GM08714 (cell line): Measurements from ENCODE around the gene DIP2A.
"Not testable (repeated sequence)": the region's sequence is repeated elsewhere in the genome, so short reads cannot be mapped to it uniquely, and the experiment has no call there.

Experiments
- H3K4me3 ChIP-seq: fragments of 200-500 bp; sonication (Bioruptor generic); 2 replicates; pipeline ENCODE4 v1.5.1; 2014; ENCODE audit warnings: mild to moderate bottlenecking, low read length, inconsistent platforms
- ZNF274 ChIP-seq: IDR thresholded peaks from 2 replicates; pipeline ENCODE4 v1.6.1; 2012; ENCODE audit warnings: mild to moderate bottlenecking, low read depth, low read length

The DIP2A gene

DNA sequence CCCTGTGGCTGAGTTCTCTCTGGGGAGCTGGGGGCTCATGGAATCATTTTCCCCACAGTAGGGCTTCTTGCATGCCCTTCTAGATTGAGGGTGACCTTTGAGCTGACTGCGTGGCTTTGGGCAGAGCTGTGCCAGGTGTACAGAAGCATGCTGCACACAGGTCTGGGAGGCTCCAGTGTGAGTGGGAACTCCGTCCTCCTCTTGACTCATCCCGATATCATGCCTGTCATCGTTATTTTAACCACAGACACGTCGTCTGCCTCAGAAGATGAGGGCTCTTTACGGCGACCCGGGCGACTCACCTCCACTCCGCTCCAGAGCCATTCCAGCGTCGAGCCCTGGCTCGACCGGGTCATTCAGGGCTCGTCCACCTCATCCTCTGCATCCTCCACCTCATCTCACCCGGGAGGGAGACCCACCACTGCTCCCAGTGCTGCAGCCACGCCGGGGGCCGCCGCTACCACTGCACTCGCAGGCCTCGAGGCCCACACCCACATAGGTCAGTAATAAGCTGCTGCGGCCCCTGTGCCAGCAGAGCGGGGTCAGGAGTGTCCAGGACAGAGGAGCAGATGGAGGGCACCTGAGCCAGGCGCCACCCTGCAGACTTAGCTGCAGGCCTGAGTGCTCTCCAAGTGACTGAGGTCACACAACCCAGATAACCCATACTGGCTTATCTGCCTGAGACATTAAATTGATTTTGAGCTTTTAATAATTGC, 39.8 kb downstream of the DIP2A start:
- no peak overlapping the region for H3K4me3 ChIP-seq
- TF ChIP-seq ZNF274: no peak

- no peak for TF ChIP-seq ZNF274
- H3K4me3 ChIP-seq: no peak overlapping the region
Observed at GRCh38 chr21:46500224-46500861, 41.7 kb downstream of the DIP2A start.

DNA sequence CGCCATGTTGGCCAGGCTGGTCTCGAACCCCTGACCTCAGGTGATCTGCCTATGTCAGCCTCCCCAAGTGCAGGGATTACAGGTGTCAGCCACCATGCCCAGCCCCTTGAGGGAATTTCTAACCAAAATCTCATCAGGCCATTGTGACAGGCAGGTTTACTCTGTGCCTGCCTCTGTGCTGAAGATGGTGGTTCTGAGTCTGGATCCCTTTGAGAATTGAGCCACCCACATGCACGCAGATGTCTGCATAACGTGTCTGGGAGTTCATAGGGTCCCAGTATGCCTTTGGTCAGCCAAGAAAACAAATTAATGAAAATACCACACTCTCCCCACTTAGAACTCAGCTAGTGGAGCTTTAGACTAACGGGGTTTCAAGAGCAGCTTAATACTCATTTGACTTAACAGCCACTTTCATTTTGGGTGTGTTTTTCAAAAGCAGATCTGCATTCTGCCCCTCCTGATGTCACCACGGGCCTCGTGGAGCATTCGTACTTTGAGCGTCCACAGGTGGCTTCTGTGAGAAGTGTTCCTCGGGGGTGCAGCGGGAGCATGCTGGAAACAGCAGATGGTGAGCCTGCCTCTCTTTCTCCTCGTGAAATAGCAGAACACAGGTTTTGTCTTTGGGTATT, 45.3 kb downstream of the DIP2A start:
- no peak for TF ChIP-seq ZNF274

DNA sequence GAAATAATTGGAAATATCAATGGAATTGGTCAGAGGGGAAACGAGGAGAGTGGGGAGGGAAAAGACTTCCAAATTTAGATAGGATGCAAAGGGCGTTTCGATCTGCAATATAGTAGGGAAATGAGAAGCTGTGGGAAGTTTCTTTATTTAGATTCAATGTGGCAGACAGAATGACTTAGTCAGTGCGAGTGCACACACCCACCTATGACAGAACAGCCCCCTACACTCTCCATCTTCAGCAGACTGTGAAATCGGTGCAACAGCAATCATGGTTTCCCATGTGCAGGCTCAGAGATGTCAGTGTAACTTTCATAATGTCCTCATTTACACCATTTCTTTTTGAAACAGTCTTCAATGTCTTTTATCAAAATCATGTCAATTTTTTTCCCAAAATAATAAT, 46.0 kb downstream of the DIP2A start:
- peak overlapping the region; percentile 2; the same call in 1 of the 2 replicates for H3K4me3 ChIP-seq
- TF ChIP-seq ZNF274: no peak

More for the DNA sequence above, 45.3 kb downstream of the DIP2A start:
- peak overlapping the region; percentile 2; the same call in 1 of the 2 replicates for H3K4me3 ChIP-seq

GRCh38 chr21:46507562-46507961, 48.9 kb downstream of the DIP2A start:
- no peak for TF ChIP-seq ZNF274
- H3K4me3 ChIP-seq: no peak overlapping the region

- H3K4me3 ChIP-seq: no peak overlapping the region
- no peak for TF ChIP-seq ZNF274
Observed at GRCh38 chr21:46509741-46510502, 51.2 kb downstream of the DIP2A start.

DNA sequence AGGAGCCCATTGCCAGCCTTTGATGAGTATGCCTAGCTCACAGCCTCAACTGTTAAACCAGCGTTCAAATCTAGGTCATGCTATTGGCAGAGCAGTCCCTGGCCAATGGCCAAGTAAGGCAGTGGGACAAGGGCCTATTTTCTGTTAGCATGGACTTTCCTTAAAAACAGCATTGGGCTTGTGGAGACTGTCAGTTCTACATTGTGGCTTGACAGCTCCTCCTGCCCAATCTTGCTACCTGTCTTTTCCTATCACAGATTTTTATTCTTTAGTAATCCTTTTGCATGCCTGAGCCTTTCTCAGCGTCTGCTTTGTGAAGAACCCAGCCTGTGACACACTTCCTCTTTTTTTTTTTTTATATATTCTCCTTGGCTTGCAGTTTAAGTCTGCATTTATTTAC, 56.4 kb downstream of the DIP2A start:
- TF ChIP-seq ZNF274: no peak
- H3K4me3 ChIP-seq: no peak overlapping the region

DNA sequence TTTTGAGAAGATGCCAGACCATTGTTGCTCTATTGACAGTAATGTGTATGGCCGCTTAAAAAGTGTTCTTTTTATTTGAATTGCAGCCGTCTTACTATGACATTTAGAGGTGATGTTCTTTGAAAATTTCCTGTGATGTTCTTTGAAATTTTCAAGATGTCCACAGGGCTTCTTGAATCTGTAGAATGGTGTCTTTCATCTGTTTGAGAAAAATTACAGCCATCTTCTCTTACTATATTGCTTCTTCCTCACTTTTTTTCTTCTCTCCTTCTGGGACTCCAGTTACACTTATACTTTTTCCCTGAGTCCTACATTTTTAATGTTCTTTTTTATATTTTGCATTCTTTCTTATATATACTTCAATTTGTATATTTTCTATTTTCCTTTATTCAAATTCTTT, 57.4 kb downstream of the DIP2A start:
- H3K4me3 ChIP-seq: no peak overlapping the region
- no peak for TF ChIP-seq ZNF274

GRCh38 chr21:46517361-46517760, 58.7 kb downstream of the DIP2A start:
- no peak for TF ChIP-seq ZNF274
- H3K4me3 ChIP-seq: no peak overlapping the region

DNA sequence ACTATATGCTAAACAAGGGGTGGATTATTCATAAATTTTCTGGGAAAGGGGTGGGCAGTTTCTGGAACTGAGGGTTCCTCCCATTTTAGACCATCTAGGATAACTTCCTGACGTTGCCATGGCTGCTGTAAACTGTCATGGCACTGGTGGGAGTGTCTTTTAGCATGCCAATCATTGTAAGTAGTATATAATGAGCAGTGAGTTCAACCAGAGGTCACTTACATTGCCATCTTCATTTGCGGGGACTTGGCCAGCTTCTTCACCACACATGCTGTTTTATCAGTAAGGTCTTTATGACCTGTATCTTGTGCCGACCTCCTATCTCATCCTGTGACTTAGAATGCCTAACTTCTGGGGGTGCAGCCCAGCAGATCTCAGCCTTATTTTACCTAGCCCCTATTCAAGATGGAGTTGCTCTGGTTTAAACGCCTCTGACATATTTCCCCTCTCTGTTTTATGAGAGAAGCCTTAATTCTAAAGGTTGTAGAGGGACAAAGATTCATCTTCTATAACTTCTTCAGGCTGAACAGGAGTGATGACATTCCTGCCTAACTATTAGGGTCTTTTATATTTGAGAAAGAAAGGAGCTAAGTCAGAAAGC, 60.4 kb downstream of the DIP2A start:
- no peak overlapping the region for H3K4me3 ChIP-seq
- TF ChIP-seq ZNF274: no peak

GRCh38 chr21:46527393-46527792, 68.7 kb downstream of the DIP2A start:
- H3K4me3 ChIP-seq: not testable (repeated sequence)

GRCh38 chr21:46527801-46528200, 69.1 kb downstream of the DIP2A start:
- no peak overlapping the region for H3K4me3 ChIP-seq
- no peak for TF ChIP-seq ZNF274

GRCh38 chr21:46532080-46532479, 73.4 kb downstream of the DIP2A start:
- no peak overlapping the region for H3K4me3 ChIP-seq
- no peak for TF ChIP-seq ZNF274

DNA sequence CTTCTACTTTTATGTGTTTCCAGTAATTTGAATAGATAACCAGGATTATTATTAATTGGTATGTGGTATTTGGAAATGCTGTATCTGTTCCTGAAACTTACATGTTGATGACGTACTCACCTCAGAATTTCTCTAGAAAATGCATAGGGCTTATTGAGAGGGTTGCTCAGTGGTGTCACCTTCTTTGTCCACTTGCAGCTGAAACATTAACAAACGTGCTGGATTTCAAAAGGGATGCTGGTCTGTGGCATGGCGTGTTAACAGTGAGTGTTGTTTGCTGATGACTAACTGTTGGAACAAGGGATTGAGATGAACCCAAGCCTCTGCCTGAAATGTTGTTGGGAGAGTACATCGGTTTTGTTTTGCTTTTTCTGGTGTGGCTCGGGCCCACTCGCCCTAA, 78.3 kb downstream of the DIP2A start:
- no peak for TF ChIP-seq ZNF274
- H3K4me3 ChIP-seq: no peak overlapping the region
